HL-60 (cell line): ENCODE data around the gene BRSK1.

Experiments
- POLR2AphosphoS5 ChIP-seq: IDR thresholded peaks from 2 replicates; pipeline ENCODE4 v1.6.1; 2012; ENCODE audit warnings: low read depth
- TF ChIP-seq, protein P1 (sequence below): IDR thresholded peaks from one replicate; pipeline ENCODE4 v1.5.1; 2011; ENCODE audit warnings: low read length, control low read depth, inconsistent platforms; ENCODE audit not compliant: insufficient read depth
- TF ChIP-seq, protein P2 (sequence below): IDR thresholded peaks from 2 replicates; pipeline ENCODE4 v1.6.1; 2012; ENCODE audit warnings: low read depth; ENCODE audit not compliant: insufficient replicate concordance

DNA sequence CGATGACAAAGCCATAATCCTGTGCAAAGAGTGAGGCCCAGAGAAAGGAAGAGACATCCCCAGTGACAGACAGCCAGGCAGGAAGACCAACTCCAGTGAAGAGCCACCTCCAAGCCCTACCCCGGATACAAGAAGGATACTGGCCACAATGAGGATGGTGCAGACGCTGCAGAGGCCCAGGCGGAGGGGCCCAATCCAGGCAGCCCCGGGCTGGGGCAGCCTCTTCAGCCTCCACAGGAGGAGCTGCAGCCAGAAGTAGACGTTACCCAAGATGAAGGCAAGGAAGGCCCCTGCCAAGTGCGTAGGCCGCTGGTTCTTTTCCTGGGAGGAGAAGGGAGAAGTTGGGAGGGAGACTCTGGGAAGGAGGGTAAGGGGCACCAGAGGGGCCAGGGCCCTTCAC is 32.8 kb downstream of the BRSK1 start:
- TF ChIP-seq, protein P1, sequence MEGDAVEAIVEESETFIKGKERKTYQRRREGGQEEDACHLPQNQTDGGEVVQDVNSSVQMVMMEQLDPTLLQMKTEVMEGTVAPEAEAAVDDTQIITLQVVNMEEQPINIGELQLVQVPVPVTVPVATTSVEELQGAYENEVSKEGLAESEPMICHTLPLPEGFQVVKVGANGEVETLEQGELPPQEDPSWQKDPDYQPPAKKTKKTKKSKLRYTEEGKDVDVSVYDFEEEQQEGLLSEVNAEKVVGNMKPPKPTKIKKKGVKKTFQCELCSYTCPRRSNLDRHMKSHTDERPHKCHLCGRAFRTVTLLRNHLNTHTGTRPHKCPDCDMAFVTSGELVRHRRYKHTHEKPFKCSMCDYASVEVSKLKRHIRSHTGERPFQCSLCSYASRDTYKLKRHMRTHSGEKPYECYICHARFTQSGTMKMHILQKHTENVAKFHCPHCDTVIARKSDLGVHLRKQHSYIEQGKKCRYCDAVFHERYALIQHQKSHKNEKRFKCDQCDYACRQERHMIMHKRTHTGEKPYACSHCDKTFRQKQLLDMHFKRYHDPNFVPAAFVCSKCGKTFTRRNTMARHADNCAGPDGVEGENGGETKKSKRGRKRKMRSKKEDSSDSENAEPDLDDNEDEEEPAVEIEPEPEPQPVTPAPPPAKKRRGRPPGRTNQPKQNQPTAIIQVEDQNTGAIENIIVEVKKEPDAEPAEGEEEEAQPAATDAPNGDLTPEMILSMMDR = no peak
- TF ChIP-seq, protein P2, sequence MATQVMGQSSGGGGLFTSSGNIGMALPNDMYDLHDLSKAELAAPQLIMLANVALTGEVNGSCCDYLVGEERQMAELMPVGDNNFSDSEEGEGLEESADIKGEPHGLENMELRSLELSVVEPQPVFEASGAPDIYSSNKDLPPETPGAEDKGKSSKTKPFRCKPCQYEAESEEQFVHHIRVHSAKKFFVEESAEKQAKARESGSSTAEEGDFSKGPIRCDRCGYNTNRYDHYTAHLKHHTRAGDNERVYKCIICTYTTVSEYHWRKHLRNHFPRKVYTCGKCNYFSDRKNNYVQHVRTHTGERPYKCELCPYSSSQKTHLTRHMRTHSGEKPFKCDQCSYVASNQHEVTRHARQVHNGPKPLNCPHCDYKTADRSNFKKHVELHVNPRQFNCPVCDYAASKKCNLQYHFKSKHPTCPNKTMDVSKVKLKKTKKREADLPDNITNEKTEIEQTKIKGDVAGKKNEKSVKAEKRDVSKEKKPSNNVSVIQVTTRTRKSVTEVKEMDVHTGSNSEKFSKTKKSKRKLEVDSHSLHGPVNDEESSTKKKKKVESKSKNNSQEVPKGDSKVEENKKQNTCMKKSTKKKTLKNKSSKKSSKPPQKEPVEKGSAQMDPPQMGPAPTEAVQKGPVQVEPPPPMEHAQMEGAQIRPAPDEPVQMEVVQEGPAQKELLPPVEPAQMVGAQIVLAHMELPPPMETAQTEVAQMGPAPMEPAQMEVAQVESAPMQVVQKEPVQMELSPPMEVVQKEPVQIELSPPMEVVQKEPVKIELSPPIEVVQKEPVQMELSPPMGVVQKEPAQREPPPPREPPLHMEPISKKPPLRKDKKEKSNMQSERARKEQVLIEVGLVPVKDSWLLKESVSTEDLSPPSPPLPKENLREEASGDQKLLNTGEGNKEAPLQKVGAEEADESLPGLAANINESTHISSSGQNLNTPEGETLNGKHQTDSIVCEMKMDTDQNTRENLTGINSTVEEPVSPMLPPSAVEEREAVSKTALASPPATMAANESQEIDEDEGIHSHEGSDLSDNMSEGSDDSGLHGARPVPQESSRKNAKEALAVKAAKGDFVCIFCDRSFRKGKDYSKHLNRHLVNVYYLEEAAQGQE = no peak
- TF ChIP-seq POLR2AphosphoS5 = no peak
